Stimulated activated CD4-positive, alpha-beta T cell treated with anti-CD3 and anti-CD28 coated beads, Interleukin-2, amount 100 ng/mL, for 4 hours (primary cell): Measurements from ENCODE around the gene ZNF407.

Experiments
- DNase-seq: peaks from one replicate; pipeline ENCODE4 v3.0.0-alpha.2; 2020; ENCODE audit warnings: low read depth

The ZNF407 gene

GRCh38 chr18:75054046-75054445 lies 456.4 kb downstream of the ZNF407 start:
- no peak for DNase-seq

GRCh38 chr18:75054611-75055010 lies 456.9 kb downstream of the ZNF407 start:
- no peak for DNase-seq

GRCh38 chr18:75057169-75057960 lies 459.7 kb downstream of the ZNF407 start:
- no peak for DNase-seq

- no peak for DNase-seq
Measured at GRCh38 chr18:75060185-75060584, 462.5 kb downstream of the ZNF407 start.

- no peak for DNase-seq
Measured at GRCh38 chr18:75062297-75062886, 464.7 kb downstream of the ZNF407 start.

- no peak for DNase-seq
Measured at GRCh38 chr18:75063196-75063595, 465.5 kb downstream of the ZNF407 start.

- DNase-seq, result no peak
Measured at GRCh38 chr18:75063615-75064512, 466.2 kb downstream of the ZNF407 start.

GRCh38 chr18:75064513-75064905 lies 466.8 kb downstream of the ZNF407 start:
- no peak for DNase-seq

GRCh38 chr18:75065251-75066000 lies 467.8 kb downstream of the ZNF407 start:
- DNase-seq, result no peak

- DNase-seq, result no peak
Measured at GRCh38 chr18:75066021-75066880, 468.6 kb downstream of the ZNF407 start.

GRCh38 chr18:75066936-75067335 lies 469.3 kb downstream of the ZNF407 start:
- no peak for DNase-seq

GRCh38 chr18:75067996-75068645 lies 470.5 kb downstream of the ZNF407 start:
- DNase-seq, result no peak

GRCh38 chr18:75068682-75069435 lies 471.2 kb downstream of the ZNF407 start:
- no peak for DNase-seq

GRCh38 chr18:75070235-75070624 lies 472.6 kb downstream of the ZNF407 start:
- no peak for DNase-seq

GRCh38 chr18:75070625-75071483 lies 473.2 kb downstream of the ZNF407 start:
- peak; percentile 55 for DNase-seq

GRCh38 chr18:75071484-75071785 lies 473.8 kb downstream of the ZNF407 start:
- DNase-seq, result no peak

- DNase-seq, result no peak
Measured at GRCh38 chr18:75071866-75072671, 474.4 kb downstream of the ZNF407 start.
